ENCODE results near the gene KCNQ5. TPM values are rescaled to one million over a fixed set of nuclear protein-coding genes. Genes with fewer than 3 reads are reported as not detected.

The KCNQ5 gene
- total RNA-seq, 1 donor from 2014 or later, result 0.11 TPM

DNA sequence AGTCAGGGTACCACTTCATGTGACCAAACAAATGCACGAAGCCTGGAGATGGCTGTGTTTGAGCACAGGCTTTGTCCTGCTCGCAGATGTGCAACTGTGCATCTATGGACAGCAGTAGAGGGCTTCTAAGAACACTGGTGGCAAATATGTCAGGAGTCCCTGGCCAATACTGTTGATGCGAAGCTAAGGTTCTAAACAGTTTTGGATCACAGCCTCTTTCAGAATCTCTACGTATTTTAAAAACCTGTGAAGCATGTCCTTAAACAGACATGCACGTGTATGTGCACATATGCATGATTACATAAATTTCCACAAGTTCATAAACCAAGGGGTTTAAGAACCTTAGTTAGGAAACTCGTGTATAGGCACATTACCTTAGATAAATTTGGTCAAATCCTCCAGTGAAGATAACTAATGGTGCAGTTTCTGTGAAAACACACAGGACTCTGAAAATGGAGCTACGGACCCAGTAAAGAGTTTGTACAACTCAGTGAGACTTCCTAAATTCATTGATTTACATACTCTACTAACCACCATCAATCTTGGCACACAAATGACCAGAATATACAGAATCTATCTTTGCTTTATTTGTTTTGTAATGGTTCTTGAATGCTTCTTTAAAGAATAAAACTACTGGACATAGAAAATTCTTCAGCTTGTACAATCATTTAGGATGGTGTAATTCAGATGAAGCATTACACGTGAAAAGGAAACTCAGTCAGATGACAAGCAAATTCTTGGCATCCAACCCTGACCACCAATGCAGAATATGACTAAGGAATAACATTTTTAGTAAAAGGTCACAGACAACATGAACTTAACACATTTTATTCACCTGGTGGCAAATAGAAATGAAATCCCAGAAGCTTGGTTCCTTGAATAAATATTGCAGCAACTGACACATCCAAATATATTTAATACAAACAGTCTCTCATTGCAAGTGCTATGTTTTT is 27.4 kb downstream of the KCNQ5 start:
- H3K27ac ChIP-seq (replicated peaks), result no peak overlapping the region
- intact Hi-C loops (cut with micrococcal nuclease), result no loop called here
- TF ChIP-seq, protein P1, sequence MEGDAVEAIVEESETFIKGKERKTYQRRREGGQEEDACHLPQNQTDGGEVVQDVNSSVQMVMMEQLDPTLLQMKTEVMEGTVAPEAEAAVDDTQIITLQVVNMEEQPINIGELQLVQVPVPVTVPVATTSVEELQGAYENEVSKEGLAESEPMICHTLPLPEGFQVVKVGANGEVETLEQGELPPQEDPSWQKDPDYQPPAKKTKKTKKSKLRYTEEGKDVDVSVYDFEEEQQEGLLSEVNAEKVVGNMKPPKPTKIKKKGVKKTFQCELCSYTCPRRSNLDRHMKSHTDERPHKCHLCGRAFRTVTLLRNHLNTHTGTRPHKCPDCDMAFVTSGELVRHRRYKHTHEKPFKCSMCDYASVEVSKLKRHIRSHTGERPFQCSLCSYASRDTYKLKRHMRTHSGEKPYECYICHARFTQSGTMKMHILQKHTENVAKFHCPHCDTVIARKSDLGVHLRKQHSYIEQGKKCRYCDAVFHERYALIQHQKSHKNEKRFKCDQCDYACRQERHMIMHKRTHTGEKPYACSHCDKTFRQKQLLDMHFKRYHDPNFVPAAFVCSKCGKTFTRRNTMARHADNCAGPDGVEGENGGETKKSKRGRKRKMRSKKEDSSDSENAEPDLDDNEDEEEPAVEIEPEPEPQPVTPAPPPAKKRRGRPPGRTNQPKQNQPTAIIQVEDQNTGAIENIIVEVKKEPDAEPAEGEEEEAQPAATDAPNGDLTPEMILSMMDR (IDR thresholded peaks at IDR 0.05; ENCODE audit: borderline replicate concordance), result no peak
- no peak overlapping the region for H3K4me3 ChIP-seq
- DNase-seq, result no peak
- H3K4me1 ChIP-seq, result no peaks in the 10 kb centered on the region
- no peaks in the 10 kb centered on the region for H3K27me3 ChIP-seq (ENCODE audit: low read depth)
- no peaks in the 10 kb centered on the region for H3K9me3 ChIP-seq (replicated peaks)
- no peaks in the 10 kb centered on the region for H3K36me3 ChIP-seq

DNA sequence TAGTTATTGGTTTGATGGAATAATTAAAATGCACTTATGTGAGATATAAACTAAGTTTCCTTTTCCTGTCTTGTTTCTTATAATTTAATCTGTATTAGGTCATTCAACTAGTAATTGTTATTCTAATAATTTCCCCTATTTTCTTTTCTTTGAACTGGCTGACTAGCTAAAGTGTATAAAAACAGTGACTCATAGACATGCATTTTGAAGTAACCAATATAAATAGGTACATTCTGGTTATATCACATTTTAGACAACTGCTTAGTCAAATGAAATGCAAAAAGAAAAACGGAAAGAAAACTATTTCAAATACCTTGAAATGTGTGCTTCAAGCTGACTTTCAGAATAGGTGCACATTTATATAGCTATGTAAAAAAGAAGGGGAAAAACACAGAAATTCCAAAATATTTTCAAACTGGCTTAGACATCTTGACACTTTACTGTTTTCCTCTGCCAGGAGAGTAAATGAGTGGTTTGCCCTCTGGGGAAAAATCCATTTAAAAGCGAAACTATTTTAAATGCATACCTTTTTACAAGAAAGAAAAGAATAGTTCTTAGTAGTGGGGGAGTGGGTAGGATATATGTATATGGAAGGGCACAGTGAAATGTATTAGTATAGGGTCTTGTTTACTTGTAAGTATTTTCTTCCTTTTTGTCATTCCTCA is 28.3 kb downstream of the KCNQ5 start:
- Histone ChIP-seq H3K27ac (replicated peaks) (no peak overlapping the region), H3K4me3 (no peak overlapping the region), H3K4me1 (no peaks in the 10 kb centered on the region), H3K27me3 (ENCODE audit: low read depth) (no peaks in the 10 kb centered on the region), H3K9me3 (replicated peaks) (no peaks in the 10 kb centered on the region), H3K36me3 (no peaks in the 10 kb centered on the region)
- DNase-seq, result no peak
- TF ChIP-seq, protein P1 (IDR thresholded peaks at IDR 0.05; ENCODE audit: borderline replicate concordance), result no peak
- intact Hi-C loops (cut with micrococcal nuclease), result no loop called here

DNA sequence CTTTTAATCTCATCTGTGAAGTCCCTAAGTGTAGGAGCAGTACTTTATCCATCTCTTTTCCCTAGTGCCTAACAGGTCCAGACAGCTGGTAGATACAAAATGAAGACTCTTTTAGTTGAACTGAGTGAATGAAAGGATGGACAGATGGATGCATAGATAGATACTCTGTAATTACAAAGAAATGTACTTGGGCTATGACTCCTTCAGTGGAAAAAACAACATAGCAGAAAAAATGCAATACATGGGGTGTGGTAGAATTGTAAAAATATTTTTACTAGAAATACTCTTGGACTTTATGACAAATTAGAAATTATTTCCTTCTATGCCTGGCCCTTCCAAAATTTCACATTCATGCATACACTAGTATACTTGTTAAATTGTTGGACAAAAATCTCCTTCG is 29.3 kb downstream of the KCNQ5 start:
- intact Hi-C loops (cut with micrococcal nuclease), result no loop called here
- no peaks in the 10 kb centered on the region for H3K36me3 ChIP-seq
- no peak overlapping the region for H3K4me3 ChIP-seq
- no peaks in the 10 kb centered on the region for H3K27me3 ChIP-seq (ENCODE audit: low read depth)
- DNase-seq, result no peak
- no peak overlapping the region for H3K27ac ChIP-seq (replicated peaks)
- TF ChIP-seq, protein P1 (IDR thresholded peaks at IDR 0.05; ENCODE audit: borderline replicate concordance), result no peak
- no peaks in the 10 kb centered on the region for H3K9me3 ChIP-seq (replicated peaks)
- no peaks in the 10 kb centered on the region for H3K4me1 ChIP-seq

DNA sequence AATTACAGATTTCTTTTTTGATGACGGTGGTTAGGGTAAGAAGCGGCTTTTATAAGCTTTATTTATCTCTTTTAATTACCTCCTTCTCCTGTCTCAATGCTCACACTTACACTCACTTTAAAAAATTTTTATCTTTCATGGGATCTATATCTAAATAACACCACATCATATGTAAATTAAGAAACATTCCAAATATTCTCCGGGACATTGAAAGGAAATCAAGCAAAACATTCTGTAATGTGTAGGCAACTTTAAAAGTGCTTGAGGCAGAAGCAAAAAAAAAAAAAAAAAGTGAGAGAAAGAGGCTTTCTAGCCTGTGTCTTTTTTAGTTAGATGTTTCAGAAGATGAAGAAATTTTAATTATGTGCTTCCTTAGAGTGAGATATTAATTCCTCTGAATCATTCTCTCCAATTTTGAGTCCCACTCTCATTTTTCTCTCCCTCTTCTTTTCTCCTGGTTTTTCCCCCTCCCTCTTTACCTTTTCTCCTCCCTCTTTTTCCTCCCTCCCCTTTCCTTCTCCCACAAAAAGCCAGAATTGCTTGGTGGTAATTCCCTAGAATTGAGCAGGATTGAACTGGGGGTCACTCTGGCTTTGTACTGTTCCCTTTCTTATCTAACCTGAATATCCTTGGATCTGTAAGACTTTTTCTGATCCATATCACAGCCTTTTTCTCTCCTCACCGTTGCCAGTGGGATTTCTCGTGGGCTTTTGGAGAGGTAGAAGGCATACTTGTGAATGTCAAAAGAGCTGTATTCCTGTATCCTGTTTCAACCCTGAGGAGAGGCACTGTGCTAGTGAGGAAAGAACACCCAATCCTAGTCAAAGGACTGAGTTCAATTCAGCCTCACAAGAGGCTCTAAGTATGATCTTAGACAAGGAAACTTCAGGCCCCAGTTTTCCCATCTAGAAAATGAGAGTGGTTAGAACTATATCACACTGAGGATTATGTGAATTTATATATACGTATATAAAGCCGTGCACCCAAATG is 30.4 kb downstream of the KCNQ5 start:
- intact Hi-C loops (cut with micrococcal nuclease), result no loop called here
- Histone ChIP-seq H3K27ac (replicated peaks) (no peak overlapping the region), H3K27me3 (ENCODE audit: low read depth) (no peaks in the 10 kb centered on the region), H3K4me3 (no peak overlapping the region), H3K4me1 (no peaks in the 10 kb centered on the region), H3K36me3 (no peaks in the 10 kb centered on the region), H3K9me3 (replicated peaks) (no peaks in the 10 kb centered on the region)
- DNase-seq, result no peak
- TF ChIP-seq, protein P1 (IDR thresholded peaks at IDR 0.05; ENCODE audit: borderline replicate concordance), result no peak

DNA sequence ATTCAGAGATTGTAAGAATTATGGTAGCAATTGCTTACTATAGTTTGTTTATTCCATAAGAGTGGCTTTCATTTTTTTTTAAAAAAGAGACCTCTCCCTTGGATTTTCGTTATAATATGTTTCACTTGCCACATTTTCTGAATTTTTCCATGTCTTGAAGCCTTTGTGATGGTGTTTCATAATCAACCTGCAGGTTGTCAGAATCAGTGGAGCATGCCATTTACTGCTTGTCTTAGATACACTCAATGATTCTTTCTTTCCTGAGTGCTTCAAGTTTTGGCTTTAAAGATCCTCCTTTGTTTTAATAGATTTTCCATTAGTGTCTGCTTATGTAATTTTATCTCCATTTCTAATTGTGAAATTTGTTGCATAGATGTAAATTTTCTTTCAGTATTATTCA is 31.2 kb downstream of the KCNQ5 start:
- Histone ChIP-seq H3K36me3 (no peaks in the 10 kb centered on the region), H3K4me1 (no peaks in the 10 kb centered on the region), H3K27ac (replicated peaks) (no peak overlapping the region), H3K4me3 (no peak overlapping the region), H3K9me3 (replicated peaks) (no peaks in the 10 kb centered on the region), H3K27me3 (ENCODE audit: low read depth) (no peaks in the 10 kb centered on the region)
- TF ChIP-seq, protein P1 (IDR thresholded peaks at IDR 0.05; ENCODE audit: borderline replicate concordance), result no peak
- intact Hi-C loops (cut with micrococcal nuclease), result no loop called here
- DNase-seq, result no peak
